ENCODE data around the gene INAFM1.

INAFM1 gene
- 5.6 reads per million, percentile 22 among the genes with 10 or more reads in this experiment for total RNA-seq

DNA sequence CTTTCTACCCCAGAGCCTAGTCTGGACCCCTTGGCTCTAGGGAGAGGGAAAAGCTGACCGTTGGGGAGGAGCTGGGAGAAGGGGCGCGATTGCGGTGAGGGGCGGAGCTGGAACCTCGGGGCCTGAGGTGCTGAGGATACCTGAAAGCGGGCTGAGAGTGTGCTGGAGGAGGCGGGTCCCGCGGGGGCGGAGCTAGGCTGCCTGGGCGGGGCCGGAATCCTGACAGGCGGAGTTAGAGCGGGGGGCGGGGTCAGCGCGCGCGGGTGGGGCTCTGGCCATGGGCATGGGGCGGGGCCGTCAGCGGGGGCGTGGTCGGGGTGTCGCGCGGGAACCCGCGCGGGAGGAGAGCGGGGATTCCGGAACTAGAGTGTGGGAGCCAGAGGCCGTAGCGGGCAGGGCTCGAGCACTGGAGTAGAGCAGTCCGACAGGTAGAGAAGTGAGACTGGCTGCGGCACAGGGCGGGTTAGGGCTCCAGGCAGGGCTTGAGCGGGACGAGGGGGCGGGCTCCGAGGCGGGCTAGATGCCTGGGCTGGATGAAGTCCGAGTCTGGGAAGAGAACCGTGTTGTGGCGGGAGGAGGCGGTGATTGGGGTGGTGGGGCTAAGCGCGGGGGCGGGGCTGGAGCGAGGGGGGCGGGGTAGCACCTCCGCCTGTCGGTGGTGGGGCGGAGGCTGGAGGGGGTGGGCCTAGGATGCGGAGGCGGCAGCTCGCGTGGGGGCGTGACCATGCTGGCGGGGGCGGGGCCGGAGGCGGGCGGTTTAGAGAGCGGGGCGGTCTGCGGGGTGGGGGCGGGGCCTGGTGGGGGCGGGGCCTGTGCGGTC lies at the start of gene INAFM1:
Gene INAFM1 (plus strand): TSS at position 815 of the 820 bp plus-strand sequence. CDS start 35 bp downstream, outside the sequence.
- peak; percentile 100 for DNase-seq

DNA sequence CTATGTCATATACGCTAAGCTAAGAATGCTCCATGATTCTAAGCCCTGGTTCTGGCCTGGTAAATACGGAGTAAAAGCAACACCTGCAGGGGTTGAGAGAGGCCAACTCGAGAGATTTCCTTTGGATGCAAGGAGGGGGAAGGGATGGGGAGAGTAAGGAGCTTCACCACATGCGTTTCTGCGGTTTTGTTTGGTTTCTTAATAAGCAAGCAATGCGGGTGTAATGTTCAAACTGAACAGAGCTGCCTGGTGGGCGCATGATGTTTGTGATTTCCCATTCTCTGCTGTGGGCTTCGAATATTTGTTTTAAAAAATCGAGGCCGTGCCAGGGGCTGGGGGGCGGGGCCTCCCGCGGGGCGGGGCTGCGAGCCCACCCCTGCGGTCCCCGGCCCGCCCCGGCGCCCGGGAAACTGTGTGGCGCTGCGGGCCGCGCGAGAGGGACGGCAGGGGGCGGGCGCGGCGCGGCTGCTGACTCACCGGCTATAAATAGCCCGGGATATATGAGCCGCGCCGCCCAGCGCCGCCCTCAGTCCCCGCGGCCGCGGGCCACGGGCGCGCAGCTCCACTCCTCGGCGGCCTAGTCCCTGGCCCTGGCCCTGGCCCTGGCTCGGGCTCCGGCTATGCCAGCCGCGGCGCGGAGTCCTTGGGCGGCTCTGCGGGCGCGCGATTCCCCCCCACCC lies 48.8 kb upstream of the INAFM1 start:
- peak; percentile 83 for DNase-seq

DNA sequence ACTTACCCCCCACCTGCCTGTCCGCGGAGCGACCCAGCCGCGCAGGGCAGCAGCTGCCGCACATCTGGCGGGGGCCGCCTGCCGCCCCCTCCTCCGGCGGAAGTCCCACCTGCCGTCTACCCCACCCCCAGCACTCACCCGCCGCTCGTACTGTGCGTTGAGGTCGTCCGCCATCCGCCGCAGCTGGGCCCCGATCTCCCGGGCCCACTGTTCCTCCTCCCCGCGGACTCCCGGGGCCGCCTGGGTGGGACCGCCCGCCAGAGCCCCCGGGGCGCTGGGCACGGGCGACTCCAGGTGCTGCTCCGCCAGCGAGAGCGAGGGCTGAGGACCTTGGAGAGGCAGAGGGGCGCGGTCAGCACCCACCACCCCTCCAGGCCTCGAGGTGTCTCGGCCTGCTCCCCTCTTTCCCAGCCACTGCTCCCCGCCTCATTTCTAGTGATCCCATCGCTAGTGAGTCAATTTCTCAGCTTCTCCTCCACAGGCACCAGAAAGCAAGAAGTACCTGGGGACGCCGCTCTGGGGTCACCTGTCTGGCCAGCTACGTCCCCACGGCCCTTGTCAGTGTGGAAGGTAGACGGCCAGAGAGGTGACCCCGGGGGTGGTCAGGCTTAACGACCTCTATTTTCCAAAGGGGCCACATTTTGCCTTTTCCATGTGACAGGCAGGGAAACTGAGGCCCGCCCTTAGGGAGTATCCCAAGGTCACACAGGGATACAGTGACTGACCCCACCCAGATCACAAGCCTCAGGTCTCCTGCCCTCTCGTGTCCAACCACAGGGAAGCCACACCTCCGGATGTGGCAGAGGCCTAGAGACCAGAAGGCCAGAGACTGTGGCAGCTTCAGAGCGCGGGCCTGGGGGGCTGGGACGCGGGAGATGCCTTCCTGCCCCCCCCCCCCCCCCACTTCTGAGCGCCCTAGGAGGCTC lies 48.0 kb upstream of the INAFM1 start:
- peak; percentile 29 for DNase-seq

DNA sequence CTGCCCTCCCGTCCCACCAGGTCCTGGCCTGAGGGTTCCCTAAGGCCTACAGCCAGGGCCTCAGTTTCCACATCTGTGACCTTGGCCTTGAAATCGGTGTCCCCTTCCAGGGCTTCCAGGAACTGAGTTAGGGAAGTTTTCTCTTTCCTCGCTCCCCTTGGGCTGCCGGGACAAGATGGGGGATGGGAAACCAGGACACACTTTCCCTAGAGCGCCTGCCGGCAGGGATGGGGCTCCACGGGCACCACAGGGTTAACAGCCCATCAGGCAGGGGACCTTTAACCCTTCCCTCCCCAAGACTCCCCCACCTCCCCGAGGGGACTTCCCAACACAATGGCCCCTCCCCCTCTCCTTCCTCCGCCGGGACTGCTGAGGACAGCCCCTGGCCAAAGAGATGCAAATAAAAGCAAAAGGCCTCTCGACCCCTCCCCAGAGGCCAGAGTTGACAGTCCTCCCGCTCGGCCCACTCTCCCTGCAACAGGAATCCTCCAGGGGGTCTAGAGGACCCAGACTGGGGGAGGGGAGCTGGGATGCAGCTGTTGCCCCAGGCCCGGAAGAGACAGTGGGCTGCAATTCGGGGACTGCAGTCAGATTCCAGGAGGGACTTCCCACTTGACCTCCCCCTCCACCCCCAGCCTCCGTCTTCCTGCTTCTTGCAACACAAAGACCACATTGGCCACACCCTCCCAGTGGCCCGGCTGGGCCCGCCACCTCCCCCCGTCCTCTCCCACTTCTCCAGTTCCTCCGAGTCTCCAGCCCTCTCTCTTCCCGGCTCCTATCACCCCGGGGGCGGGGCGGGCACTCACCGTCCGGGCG lies 47.1 kb upstream of the INAFM1 start:
- DNase-seq = peak; percentile 28

DNA sequence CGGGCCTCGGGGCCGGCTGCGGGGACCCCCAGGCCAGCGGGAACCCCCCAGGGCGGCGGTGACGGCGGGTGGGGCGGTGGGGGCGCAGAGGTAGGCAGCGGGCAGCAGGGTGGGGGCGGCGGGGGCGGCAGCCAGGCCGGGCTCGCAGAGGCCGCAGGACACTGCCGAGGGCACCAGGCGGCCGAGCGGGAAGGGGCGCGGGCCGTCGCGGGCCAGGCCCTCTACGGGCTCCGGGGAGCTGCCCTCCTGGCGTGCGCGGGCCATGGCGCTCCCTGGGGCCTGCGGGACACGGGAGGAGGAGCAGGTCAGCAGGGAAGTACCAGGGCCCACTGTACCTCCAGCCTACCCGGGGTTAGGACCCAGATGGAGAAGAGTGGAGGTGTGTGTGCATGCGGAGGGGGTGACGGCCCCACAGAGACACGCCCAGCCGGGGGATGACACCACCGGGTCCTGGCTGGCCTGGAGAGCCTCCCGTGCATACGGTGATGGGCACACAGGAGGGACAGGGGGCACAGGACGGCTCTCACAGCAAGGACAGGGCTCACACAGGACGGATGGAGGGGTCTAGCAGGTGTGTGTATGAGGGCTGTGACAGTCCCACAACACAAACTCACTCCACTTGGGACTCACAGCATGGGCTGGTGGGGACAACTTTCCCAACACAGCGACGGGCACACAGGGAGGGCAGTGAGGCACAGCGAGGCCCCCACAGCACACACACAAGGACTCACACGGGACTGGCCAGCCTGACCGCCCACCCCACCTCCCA lies 46.3 kb upstream of the INAFM1 start:
- DNase-seq = peak; percentile 36

DNA sequence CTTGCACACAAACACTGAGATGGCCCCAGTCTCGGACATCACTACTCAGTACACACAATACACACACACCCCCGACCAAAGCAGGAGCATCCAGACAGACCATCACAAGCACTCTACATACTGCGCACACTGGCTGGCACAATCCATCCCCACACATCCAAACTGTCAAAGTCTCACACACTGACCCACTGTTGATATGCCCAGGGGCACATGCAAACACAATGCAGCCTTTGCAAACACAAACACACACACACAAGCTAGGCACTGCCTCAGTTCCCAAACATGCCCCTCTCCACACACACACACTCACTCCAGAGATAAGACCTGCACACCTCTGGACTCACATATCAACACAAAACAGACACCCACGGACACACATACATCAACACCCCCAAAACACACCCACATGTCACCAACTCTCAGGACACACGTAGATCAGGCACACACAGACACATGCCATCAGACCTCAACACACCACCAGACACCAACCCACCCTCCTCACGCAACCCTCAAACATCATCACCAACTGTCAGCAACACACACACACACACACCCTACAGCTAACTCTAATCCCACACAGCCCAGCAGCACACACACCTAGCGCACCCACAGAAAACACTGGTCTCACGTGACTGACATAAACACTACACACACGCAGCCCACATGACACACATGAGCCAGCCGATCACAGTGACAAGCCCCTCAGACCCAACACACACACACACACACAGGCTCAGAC lies 45.6 kb upstream of the INAFM1 start:
- peak; percentile 25 for DNase-seq

DNA sequence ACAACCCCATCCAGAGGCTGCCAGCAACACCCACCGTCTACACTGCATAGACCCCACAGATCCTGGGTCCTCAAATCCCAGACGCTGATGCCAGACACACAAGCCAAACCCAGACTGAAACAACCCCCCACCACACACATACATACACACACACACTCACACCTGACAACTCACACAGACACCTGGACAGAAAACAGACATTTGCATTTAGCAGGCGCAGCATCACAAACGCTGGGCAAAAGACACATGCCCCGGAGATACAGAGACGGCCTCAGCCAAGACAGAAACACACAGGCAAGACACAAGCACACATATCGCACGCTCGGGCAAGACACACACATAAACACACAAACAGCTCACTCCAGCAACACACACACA lies 45.0 kb upstream of the INAFM1 start:
- no peak for DNase-seq

DNA sequence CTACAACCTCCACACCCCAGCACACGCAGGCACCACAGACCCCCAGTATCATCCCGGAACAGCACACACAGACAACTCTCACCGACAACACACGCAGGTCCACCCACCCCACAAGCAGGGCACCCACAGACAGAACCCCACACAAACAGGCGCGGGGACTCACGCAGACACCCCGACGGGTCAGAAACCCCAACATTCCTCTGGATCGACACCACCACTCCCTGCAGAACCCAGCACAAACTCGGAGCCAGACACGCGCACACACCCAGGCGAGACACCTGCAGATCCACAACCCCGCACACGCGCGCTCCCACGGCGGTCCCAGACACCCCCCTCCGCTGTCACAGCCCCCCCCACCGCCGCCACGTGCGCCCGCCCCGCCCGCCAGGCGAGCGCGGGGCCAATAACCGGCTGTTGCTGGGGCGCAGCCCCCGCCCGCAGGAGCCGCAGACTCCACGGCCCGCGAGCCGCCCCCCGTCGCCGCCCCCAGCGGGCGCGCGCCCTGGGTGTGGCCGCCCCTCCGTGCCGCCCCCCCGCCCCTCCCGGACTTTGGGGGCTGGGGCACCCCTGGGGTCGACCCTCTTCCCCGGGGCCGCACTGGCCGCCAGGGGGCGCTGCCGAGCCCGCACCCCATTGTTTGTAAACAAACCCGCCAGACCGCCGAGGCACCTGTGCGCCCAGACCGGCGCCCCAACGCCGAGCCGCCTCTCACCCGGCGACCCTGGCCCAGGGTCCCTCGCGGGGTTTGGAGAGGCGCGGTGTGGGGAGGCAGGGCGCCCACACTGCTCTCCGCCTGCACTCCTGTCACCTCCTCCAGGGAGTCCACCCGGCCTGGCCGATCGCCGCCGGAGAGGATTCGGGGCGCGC lies 44.4 kb upstream of the INAFM1 start:
- DNase-seq = peak; percentile 79

DNA sequence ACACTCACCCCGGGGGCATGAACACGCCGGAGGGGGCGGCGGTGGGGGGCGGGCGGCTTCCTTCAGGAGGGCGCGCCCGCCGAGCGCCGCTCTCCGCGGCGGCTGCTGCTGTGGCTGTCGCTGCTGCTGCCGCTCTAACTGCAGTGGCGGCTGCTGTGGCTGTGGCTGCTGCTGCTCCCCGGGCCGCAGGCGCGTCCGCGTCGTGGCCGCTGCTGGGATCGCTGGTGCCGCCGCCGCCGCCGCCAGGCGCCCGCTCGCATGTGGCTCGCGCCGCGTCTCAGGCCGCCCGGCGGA lies 43.8 kb upstream of the INAFM1 start, which contains the start of gene BBC3:
Gene BBC3 (minus strand): TSS at position 279 of the 294 bp plus-strand sequence. CDS start 2,768 bp downstream, outside the sequence.
- DNase-seq = no peak

DNA sequence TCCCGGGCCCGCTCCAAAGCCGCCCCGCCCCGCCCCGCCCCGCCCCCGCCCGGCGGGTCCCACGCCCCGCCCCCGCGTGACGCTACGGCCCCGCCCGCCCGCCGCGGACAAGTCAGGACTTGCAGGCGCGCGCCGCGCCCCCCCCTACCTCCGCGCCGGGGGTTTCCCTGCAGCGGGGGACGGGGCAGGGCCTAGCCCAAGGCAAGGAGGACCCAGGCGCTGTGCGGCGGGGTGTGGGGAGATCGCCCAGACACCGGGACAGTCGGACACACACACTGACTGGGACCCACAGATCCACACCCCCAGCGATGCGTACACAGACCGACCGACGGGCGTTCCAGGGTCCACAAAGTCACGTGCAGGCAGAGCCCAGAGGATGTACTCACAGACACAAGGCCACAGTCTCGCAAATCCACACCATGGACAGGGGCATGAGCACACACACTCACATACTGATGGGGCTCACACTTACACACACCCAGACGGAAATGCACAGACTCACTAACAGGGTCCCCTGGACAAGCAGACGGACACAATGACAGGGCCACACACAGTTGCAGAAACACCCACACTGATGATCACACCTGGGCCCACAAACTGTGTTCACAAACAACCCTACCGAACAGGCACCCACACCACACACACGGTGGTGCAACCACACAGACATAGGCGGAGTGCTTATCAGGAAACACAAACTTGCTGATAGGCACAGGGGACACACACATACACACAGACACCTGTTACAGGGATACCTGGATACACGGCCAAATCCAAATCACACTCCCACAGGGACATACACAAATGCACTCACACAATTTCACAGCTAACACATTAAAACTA lies 43.2 kb upstream of the INAFM1 start:
- DNase-seq = peak; percentile 93

DNA sequence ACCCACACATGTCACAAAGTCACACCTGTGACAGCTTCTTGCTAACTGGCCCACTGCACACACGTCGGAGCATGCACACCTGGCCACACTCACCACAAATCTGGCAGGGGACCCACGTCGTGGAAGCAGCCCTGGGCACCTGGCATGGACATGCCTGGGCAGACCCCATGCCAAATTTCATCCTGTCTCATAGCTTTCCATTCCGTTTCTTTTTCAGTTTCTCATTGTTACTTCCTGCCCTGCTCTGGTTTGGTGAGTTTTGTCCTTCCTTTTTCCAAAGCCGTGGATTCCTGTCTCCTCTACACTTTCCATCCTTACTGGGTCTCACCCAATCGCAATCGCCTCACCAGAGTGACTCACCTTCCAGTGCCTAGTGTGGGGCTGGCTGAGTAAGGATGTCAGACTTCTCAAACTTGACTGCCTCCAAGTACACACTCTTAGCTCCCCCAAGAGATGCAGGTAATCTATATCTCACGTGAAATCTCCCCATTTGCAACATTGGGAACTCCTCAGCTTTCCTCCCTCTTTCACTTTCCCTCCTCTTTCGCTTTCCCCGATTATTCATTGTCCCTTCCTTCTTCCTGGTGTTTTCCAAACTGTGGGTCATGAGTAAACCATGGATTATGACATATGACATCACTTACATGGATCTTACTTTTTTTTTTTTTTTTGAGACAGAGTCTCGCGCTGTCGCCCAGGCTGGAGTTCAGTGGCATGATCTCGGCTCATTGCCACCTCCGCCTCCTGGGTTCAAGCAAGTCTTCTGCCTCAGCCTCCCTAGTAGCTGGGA lies 42.1 kb upstream of the INAFM1 start:
- DNase-seq = no peak

DNA sequence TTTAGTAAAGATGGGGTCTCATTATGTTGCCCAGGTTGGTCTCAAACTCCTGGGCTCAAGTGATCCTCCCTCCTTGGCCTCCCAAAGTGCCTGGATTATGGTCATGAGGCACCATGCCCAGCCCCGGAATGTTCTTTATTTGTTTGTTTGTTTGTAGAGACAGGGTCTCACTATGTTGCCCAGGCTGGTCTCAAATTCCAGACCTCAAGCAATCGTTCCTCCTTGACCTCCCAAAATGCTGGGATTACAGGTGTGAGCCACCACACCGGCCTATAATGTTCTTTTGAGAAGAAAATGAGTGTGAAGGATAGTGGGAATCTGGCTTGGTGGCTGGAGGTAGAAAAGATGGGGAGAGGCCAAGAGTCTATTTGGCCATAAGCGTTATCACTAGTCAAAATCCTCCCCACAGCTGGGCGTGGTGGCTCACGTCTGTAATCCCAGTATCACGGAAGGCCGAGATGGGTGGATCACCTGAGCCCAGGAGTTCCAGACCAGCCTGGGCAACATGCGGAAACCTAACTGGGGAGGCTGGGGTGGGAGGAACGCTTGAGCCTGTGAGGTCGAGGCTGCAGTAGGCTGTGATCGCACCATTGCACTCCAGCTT lies 38.5 kb upstream of the INAFM1 start:
- DNase-seq = no peak

DNA sequence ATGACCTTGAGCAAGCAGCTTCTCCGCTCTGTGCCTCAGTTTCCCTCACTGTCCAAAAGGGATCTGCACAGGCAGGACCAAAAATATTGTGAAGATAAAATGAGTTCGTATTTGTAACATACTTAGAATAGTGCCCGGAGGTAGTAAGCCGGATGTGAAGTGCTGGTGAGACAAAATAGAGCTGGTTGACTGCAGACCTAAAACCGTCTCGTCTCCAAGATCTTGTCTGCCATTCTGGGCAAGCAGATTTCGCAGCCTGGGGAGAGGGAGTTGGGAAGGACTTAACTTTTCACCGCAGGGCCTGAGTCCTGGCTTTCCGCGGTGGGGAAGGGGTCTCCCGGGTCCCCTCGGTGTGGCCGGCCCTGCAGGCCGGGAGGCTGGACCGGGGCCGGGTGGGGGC lies 35.5 kb upstream of the INAFM1 start:
- no peak for DNase-seq

DNA sequence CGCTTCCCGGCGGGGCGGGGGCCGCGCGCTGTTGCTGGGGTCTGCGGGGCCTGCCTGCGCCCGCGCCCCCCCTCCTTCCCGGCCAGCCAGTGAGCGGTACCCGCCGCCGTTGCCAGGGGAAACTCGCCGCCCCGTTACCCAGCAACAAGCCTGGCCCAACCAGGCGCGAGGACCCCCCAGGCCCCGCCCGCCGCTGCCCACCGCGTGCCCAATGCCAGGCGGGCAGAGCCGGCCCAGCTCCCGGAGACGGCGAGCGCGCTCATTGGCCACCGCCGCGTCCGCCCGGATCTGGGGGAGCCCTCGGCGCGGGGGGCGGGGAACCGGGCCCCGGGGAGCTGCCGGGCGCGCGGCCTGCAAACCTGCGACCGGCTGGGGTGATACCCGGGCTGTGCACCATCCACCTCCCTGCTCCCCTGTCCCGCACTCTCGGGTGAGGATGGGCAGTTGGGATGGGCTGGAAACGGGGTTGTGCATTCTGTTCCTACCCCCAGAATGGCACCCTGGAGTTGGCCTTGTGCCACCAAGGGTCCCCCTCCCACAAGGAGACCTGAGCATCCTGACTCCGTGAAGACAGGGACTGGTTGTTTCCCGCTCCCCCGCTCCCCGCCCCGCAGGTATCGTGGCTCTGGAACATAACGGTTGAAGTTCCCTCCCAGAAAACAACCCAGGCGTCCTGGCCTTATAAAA lies 34.9 kb upstream of the INAFM1 start:
- peak; percentile 61 for DNase-seq

DNA sequence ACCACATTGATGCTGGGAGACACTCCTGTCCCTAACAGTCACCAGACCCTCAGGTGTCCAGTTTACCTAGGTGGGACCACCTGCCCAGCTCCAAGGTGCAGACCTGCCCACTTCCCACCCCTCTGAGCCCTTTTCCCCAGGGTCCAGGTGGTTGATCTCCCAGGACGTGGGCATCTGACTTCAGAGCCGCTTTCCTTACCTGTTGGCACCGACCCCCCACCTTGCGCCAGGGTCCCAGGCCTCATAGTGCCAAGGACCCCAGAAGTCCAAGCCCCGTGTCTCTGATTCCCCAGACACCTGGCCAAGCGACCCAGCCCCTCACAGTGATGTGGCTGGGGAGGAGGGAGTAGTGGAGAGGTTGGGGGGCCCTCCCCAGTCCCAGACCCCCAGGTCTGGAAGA lies 34.1 kb upstream of the INAFM1 start:
- DNase-seq = no peak

DNA sequence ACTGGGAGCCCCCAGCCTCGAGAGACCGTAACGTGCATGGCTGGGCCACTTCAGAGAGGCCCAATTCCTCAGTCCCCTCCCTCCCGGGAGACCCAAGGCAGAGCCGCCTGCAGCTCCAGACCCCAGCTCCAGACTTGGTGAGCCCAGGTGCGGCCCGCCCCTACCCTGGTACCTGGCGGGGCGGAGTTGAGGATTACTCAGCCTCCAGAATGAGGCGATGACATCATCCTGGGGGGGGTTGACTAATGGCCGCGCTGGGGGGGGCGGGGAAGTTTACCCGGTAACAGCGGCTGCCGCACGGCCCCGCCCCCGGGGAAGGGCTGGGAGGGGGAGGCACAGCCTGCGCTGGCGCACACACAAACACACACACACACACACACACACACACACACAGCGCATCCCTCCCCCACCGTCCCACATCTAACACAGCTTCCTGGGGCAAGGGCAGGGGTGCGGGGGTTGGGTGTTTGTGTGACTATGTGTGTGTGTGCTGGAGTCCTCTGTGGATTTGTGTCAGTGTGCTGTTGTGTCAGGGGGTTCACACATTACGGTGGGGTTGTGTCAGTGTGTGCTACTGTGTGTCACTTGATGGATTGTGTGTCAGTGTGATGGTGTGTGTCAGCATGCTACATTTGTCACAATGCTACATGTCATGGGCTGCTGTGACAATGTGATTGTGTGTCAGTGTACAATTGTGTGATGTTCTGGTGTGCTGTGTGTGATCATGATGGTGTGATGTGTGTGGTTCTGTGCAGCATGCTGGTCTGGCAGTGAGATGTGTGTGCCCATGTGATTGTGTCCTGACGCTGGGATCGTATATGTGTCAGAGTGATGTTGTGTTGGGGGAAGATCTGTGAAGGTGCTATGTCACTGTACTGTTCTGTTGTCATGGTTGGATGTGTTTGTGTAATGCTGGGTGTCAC lies 33.4 kb upstream of the INAFM1 start:
- peak; percentile 90 for DNase-seq
